DOHH2 (cell line): Measurements from ENCODE around the gene RNU7-1.

Experiments used
- H3F3A ChIP-seq: fragments of 200-600 bp; sonication (generic), shearing (Covaris generic); 2 replicates; pipeline ENCODE4 v1.6.0; 2016; ENCODE audit warnings: antibody characterized with exemption, mild to moderate bottlenecking; ENCODE audit not compliant: control insufficient read depth, insufficient read depth
- H3K27ac ChIP-seq: fragments of 200-600 bp; sonication (generic); 2 replicates; pipeline ENCODE4 v1.5.1; 2014; ENCODE audit warnings: low read depth, mild to moderate bottlenecking, low read length, moderate library complexity
- H3K27me3 ChIP-seq: fragments of 200-600 bp; sonication (generic); 2 replicates; pipeline ENCODE4 v1.6.1; 2014; ENCODE audit warnings: mild to moderate bottlenecking, low read length, mixed read lengths; ENCODE audit not compliant: control insufficient read depth
- H3K36me3 ChIP-seq: fragments of 200-600 bp; sonication (generic); 2 replicates; pipeline ENCODE4 v1.6.1; 2014; ENCODE audit warnings: mild to moderate bottlenecking, low read length, moderate library complexity, mixed read lengths; ENCODE audit not compliant: control insufficient read depth
- H3K4me1 ChIP-seq: fragments of 200-600 bp; sonication (generic); 2 replicates; pipeline ENCODE4 v1.6.1; 2014; ENCODE audit warnings: mild to moderate bottlenecking, low read length, mixed read lengths; ENCODE audit not compliant: control insufficient read depth
- H3K4me2 ChIP-seq: fragments of 200-600 bp; sonication (generic); 2 replicates; pipeline ENCODE4 v1.6.0; 2014; ENCODE audit warnings: mild to moderate bottlenecking, low read length, moderate library complexity
- H3K4me3 ChIP-seq: fragments of 200-600 bp; sonication (generic); 2 replicates; pipeline ENCODE4 v1.5.1; 2014; ENCODE audit warnings: mild to moderate bottlenecking, low read length, mixed read lengths
- H3K79me2 ChIP-seq: fragments of 200-600 bp; sonication (generic); 2 replicates; pipeline ENCODE4 v1.6.1; 2014; ENCODE audit warnings: mild to moderate bottlenecking, low read length, mixed read lengths; ENCODE audit not compliant: control insufficient read depth
- H3K9me2 ChIP-seq: fragments of 200-600 bp; sonication (generic); replicated peaks from 2 replicates; pipeline ENCODE4 v1.6.1; 2014; ENCODE audit warnings: mild to moderate bottlenecking, low read length, mixed read lengths; ENCODE audit not compliant: control insufficient read depth
- H3K9me3 ChIP-seq: fragments of 200-600 bp; sonication (generic); 2 replicates; pipeline ENCODE4 v1.6.1; 2014; ENCODE audit warnings: antibody characterized with exemption, low read length, mixed read lengths; ENCODE audit not compliant: control insufficient read depth, insufficient read depth
- H4K20me1 ChIP-seq: fragments of 200-600 bp; sonication (generic); 2 replicates; pipeline ENCODE4 v1.6.0; 2014; ENCODE audit warnings: low read depth, mild to moderate bottlenecking, antibody characterized with exemption, low read length, moderate library complexity; ENCODE audit not compliant: control insufficient read depth, insufficient read depth
- EZH2phosphoT487 ChIP-seq: fragments of 200-600 bp; sonication (generic); IDR thresholded peaks from 2 replicates; pipeline ENCODE4 v1.6.1; 2017; ENCODE audit warnings: borderline replicate concordance, mild to moderate bottlenecking, antibody characterized with exemption, low read length, moderate library complexity, mixed read lengths
- TF ChIP-seq, protein P1 (sequence below): fragments of 200-600 bp; sonication (generic); IDR thresholded peaks from one replicate; pipeline ENCODE4 v1.5.1; 2014; ENCODE audit warnings: antibody characterized with exemption, mild to moderate bottlenecking, low read depth, low read length; ENCODE audit not compliant: poor library complexity, severe bottlenecking

RNU7-1 gene

DNA sequence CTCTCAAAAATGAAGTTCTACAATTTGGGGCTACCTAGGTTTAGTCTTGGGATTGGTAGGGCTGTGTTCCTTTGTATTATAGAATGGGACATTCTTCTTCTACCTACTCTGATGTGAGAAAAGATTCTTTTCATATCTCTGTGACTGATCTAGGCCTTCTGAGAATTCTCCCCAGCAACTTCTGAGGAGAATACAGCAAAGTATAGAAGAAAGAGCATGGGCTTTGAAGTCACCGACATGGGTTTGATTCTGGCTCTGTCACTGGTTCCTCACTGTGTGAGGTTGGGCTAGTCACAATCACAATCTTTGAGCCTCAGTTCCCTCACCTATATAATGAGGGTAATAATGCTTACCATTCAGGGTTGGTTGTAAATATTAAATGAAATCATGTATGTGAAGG, 10.8 kb upstream of the RNU7-1 start:
- Histone ChIP-seq H3K4me2 (no peak overlapping the region), H3K4me3 (no peak overlapping the region), H3K79me2 (peaks cover 14% of the 10 kb centered on the region), H3F3A (peaks cover 5% of the 10 kb centered on the region; the same call in 1 of the 2 replicates), H3K9me2 (no peaks in the 10 kb centered on the region), H3K4me1 (peaks cover 12% of the 10 kb centered on the region), H3K27ac (no peak overlapping the region), H4K20me1 (no peaks in the 10 kb centered on the region), H3K27me3 (peaks cover 20% of the 10 kb centered on the region), H3K9me3 (no peaks in the 10 kb centered on the region), H3K36me3 (peaks cover 2% of the 10 kb centered on the region)
- no peak for TF ChIP-seq EZH2phosphoT487
- TF ChIP-seq, protein P1, sequence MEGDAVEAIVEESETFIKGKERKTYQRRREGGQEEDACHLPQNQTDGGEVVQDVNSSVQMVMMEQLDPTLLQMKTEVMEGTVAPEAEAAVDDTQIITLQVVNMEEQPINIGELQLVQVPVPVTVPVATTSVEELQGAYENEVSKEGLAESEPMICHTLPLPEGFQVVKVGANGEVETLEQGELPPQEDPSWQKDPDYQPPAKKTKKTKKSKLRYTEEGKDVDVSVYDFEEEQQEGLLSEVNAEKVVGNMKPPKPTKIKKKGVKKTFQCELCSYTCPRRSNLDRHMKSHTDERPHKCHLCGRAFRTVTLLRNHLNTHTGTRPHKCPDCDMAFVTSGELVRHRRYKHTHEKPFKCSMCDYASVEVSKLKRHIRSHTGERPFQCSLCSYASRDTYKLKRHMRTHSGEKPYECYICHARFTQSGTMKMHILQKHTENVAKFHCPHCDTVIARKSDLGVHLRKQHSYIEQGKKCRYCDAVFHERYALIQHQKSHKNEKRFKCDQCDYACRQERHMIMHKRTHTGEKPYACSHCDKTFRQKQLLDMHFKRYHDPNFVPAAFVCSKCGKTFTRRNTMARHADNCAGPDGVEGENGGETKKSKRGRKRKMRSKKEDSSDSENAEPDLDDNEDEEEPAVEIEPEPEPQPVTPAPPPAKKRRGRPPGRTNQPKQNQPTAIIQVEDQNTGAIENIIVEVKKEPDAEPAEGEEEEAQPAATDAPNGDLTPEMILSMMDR: no peak

DNA sequence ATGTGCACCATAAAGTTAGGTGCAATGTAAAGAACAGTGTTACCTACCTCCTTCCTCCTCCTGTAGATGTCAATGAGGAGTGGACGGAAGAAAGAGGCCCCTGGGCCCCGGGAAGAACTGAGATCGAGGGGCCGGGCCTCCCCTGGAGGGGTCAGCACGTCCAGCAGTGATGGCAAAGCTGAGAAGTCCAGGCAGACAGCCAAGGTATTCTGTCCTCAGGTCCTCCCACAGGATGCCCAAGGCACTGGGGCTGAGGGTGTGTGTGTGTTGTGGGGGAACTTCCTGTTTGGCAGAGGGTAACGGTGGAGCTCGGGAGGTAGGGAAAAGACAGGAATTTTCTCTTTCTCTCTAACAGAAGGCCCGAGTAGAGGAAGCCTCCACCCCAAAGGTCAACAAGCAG, 9.5 kb upstream of the RNU7-1 start:
- Histone ChIP-seq H3K4me1 (peaks cover 18% of the 10 kb centered on the region), H3K9me3 (no peaks in the 10 kb centered on the region), H3K36me3 (peaks cover 2% of the 10 kb centered on the region), H3K27me3 (peaks cover 12% of the 10 kb centered on the region), H3K79me2 (peaks cover 14% of the 10 kb centered on the region), H3F3A (peaks cover 5% of the 10 kb centered on the region; the same call in 1 of the 2 replicates), H4K20me1 (no peaks in the 10 kb centered on the region), H3K4me2 (no peak overlapping the region), H3K9me2 (no peaks in the 10 kb centered on the region), H3K4me3 (no peak overlapping the region), H3K27ac (no peak overlapping the region)
- TF ChIP-seq, protein P1: no peak
- no peak for TF ChIP-seq EZH2phosphoT487

DNA sequence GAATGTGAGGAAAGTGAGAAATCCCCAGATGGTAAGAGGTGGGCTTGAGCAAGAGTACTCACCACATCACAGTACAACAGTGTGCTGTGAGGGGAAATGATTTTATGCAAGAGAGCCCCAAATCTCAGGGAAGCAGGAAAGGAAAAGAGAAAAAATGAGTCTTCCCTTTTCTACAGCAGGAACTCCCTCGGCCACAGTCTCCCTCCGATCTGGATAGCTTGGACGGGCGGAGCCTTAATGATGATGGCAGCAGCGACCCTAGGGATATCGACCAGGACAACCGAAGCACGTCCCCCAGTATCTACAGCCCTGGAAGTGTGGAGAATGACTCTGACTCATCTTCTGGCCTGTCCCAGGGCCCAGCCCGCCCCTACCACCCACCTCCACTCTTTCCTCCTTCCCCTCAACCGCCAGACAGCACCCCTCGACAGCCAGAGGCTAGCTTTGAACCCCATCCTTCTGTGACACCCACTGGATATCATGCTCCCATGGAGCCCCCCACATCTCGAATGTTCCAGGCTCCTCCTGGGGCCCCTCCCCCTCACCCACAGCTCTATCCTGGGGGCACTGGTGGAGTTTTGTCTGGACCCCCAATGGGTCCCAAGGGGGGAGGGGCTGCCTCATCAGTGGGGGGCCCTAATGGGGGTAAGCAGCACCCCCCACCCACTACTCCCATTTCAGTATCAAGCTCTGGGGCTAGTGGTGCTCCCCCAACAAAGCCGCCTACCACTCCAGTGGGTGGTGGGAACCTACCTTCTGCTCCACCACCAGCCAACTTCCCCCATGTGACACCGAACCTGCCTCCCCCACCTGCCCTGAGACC, 8.0 kb upstream of the RNU7-1 start:
- H3K36me3 ChIP-seq: peaks cover 2% of the 10 kb centered on the region
- peaks cover 5% of the 10 kb centered on the region; the same call in 1 of the 2 replicates for H3F3A ChIP-seq
- H3K4me1 ChIP-seq: peaks cover 18% of the 10 kb centered on the region
- H3K79me2 ChIP-seq: peaks cover 14% of the 10 kb centered on the region
- no peaks in the 10 kb centered on the region for H3K9me2 ChIP-seq
- no peak overlapping the region for H3K27ac ChIP-seq
- H3K27me3 ChIP-seq: no peaks in the 10 kb centered on the region
- H3K4me2 ChIP-seq: peak overlapping the region; percentile 96
- H3K9me3 ChIP-seq: no peaks in the 10 kb centered on the region
- H3K4me3 ChIP-seq: peak overlapping the region; percentile 88
- TF ChIP-seq, protein P1: no peak
- no peak for TF ChIP-seq EZH2phosphoT487
- H4K20me1 ChIP-seq: no peaks in the 10 kb centered on the region
